HepG2 (cell line): Measurements from ENCODE around the gene ZNF138. TPM values are rescaled to one million over a fixed set of nuclear protein-coding genes. Genes with fewer than 3 reads are reported as not detected.

Experiments
- ASH2L ChIP-seq: fragments of 300-600, 200-600 bp; sonication (generic); IDR thresholded peaks from 2 replicates; pipeline ENCODE4 v1.7.0; 2017; ENCODE audit warnings: low read depth, mild to moderate bottlenecking, moderate library complexity, mixed read lengths, low read length; ENCODE audit not compliant: insufficient read length
- CHD4 ChIP-seq: fragments of 200-600 bp; sonication (generic); IDR thresholded peaks from 2 replicates; pipeline ENCODE4 v1.7.0; 2017; ENCODE audit warnings: mild to moderate bottlenecking, low read length, borderline replicate concordance
- FOXA1 ChIP-seq, 2 experiments: fragments of 450-650 bp in 1 of 2; sonication (generic) in 1 of 2; formaldehyde crosslinking in 1 of 2; IDR thresholded peaks; 2 replicates each; pipeline versions ENCODE4 v1.4.0 to v1.6.1; 2016 to 2020; ENCODE audit warnings: missing genetic modification reagents in 1 of 2
- GPN1 ChIP-seq: sonication (generic); formaldehyde crosslinking; IDR thresholded peaks from 2 replicates; pipeline ENCODE4 v1.5.1; 2020; ENCODE audit warnings: missing genetic modification reagents, borderline replicate concordance
- GTF2F1 ChIP-seq: fragments of 150-350 bp; IDR thresholded peaks from 2 replicates; pipeline ENCODE4 v1.6.1; 2014; ENCODE audit warnings: low read length
- HCFC1 ChIP-seq: fragments of 150-350 bp; IDR thresholded peaks from 2 replicates; pipeline ENCODE4 v1.6.1; 2014; ENCODE audit warnings: low read depth, low read length
- KDM1A ChIP-seq: IDR thresholded peaks from 2 replicates; pipeline ENCODE4 v1.6.1; 2016; ENCODE audit warnings: missing compliant biosample characterization
- RARA ChIP-seq: IDR thresholded peaks from 2 replicates; pipeline ENCODE4 v1.6.1; 2016; ENCODE audit warnings: missing genetic modification reagents, missing compliant biosample characterization
- RBM22 ChIP-seq: fragments of 200-400 bp; formaldehyde crosslinking; optimal IDR thresholded peaks from 2 replicates; pipeline ENCODE3; 2017; ENCODE audit warnings: mild to moderate bottlenecking, low read length, moderate library complexity
- RELA ChIP-seq: sonication (generic); formaldehyde crosslinking; IDR thresholded peaks from 2 replicates; pipeline ENCODE4 v1.4.0; 2020; ENCODE audit warnings: missing genetic modification reagents
- SAFB2 ChIP-seq: sonication (generic); formaldehyde crosslinking; IDR thresholded peaks from 2 replicates; pipeline ENCODE4 v1.5.1; 2020; ENCODE audit warnings: missing genetic modification reagents, low read depth, mild to moderate bottlenecking, borderline replicate concordance
- UBTF ChIP-seq: sonication (generic); formaldehyde crosslinking; IDR thresholded peaks from 2 replicates; pipeline ENCODE4 v1.4.0; 2020; ENCODE audit warnings: mild to moderate bottlenecking, missing genetic modification reagents
- ZBTB20 ChIP-seq: sonication (generic); formaldehyde crosslinking; IDR thresholded peaks from 2 replicates; pipeline ENCODE4 v1.8.1; 2023; ENCODE audit warnings: missing genetic modification reagents, low read depth, mild to moderate bottlenecking, borderline replicate concordance
- ZBTB44 ChIP-seq: sonication (generic); formaldehyde crosslinking; IDR thresholded peaks from 2 replicates; pipeline ENCODE4 v1.4.0; 2020; ENCODE audit warnings: missing genetic modification reagents
- ZFP1 ChIP-seq: IDR thresholded peaks from 2 replicates; pipeline ENCODE4 v1.6.1; 2016
- ZNF30 ChIP-seq: sonication (generic); formaldehyde crosslinking; IDR thresholded peaks from 2 replicates; pipeline ENCODE4 v1.5.0; 2020; ENCODE audit warnings: mild to moderate bottlenecking, missing genetic modification reagents
- ZNF432 ChIP-seq: sonication (generic); formaldehyde crosslinking; IDR thresholded peaks from 2 replicates; pipeline ENCODE4 v1.5.0; 2020; ENCODE audit warnings: missing genetic modification reagents, mild to moderate bottlenecking, borderline replicate concordance
- ZNF512 ChIP-seq: sonication (generic); formaldehyde crosslinking; IDR thresholded peaks from 2 replicates; pipeline ENCODE4 v1.4.0; 2020; ENCODE audit warnings: mild to moderate bottlenecking, missing genetic modification reagents
- ZNF850 ChIP-seq: sonication (generic); formaldehyde crosslinking; conservative IDR thresholded peaks from 2 replicates; pipeline ENCODE4 v1.9.0; 2021; ENCODE audit warnings: mild to moderate bottlenecking, missing genetic modification reagents
- polyA plus RNA-seq, 8 experiments: library from polyadenylated mRNA; depleted of rRNA in 3 of 8; stranded (reverse) in 7 of 8; unstranded in 1 of 8; fragments of >200 nt; fragmentation: Illumina TruSeq in 4 of 8; extraction: Trizol in 4 of 8; gene quantifications; 2 replicates each; pipeline versions ENCODE4 v1.2.1 to v1.2.3, GENCODE V29; 2011 to 2016; ENCODE audit warnings: low read depth in 4 of 8, missing spikeins in 1 of 8, mixed read lengths in 1 of 8; ENCODE audit not compliant: insufficient read depth in 1 of 8
- total RNA-seq, 5 experiments: library from RNA; depleted of rRNA; stranded (reverse); fragments of >200 nt; fragmentation: Illumina TruSeq; extraction: Trizol; gene quantifications; 2 replicates each; pipeline ENCODE4 v1.2.3, GENCODE V29; 2016; ENCODE audit warnings: low read depth in 1 of 5
- TF ChIP-seq, protein P1 (sequence below): sonication (generic); formaldehyde crosslinking; IDR thresholded peaks from 2 replicates; pipeline ENCODE4 v1.4.0; 2020; ENCODE audit warnings: missing genetic modification reagents
- TF ChIP-seq, protein P2 (sequence below): sonication (generic); formaldehyde crosslinking; IDR thresholded peaks from 2 replicates; pipeline ENCODE4 v1.4.0; 2020; ENCODE audit warnings: mild to moderate bottlenecking, low read depth, missing genetic modification reagents

Gene ZNF138
- total and polyA plus RNA-seq, 2 of the 13 experiments (the other 11 are each of a cell fraction or from before 2014, with no cell fraction given) = 2.7 to 5.8 TPM

DNA sequence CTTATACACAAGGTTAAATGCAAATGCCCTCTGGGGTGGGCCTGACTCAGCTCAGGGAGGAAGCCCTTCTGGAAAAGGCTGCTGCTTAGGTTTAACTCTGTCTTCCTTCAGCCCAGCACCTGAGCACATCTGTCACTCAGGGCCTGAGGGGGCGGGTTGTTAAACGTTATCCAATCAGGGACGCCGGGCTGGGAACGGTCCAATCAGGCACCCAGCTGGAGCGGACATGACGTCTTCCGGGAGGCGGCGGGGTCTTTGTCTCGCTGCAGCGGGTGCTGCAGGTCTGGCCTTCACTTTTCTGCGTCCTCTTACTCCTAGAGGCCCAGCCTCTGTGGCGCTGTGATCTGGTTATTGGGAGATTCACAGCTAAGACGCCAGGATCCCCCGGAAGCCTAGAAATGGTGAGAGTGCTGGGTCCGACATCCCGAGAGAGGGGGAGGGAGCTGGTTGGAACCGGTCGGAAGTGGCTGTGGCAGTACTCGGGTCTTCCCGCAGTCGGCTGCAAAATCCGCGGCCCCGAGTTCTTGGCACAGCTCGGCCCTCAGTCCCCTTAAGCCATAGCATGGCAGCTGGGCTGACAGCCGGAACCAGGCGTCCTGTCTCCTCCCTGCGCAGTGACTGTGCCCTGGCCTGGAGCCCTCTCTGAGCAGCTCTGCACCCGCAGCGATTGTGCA, at the start of gene ZNF138 (continued):
- TF ChIP-seq HCFC1 = no peak
- TF ChIP-seq ZNF432 (CRISPR knock-in tag) = no peak
- TF ChIP-seq SAFB2 (CRISPR knock-in tag) = 0 out of 2 replicates have a peak, but pooled peaks have one; percentile 60
- TF ChIP-seq ZFP1 (CRISPR knock-in tag) = no peak
- no peak for TF ChIP-seq ZNF850 (CRISPR knock-in tag)
- peak; percentile 61 for TF ChIP-seq UBTF (CRISPR knock-in tag)
- no peak for TF ChIP-seq RELA
- no peak for TF ChIP-seq RARA (CRISPR knock-in tag)
- no peak for TF ChIP-seq FOXA1 (IDR thresholded peaks at IDR 0.05)
- TF ChIP-seq FOXA1 (CRISPR knock-in tag; IDR thresholded peaks at IDR 0.05) = no peak
- no peak for TF ChIP-seq KDM1A (CRISPR knock-in tag)
- no peak for TF ChIP-seq CHD4
- TF ChIP-seq GTF2F1 = no peak
- no peak for TF ChIP-seq ZBTB44 (CRISPR knock-in tag)
- no peak for TF ChIP-seq ZNF512 (CRISPR knock-in tag)
- peak; percentile 91 for TF ChIP-seq ASH2L
- TF ChIP-seq, protein P1, sequence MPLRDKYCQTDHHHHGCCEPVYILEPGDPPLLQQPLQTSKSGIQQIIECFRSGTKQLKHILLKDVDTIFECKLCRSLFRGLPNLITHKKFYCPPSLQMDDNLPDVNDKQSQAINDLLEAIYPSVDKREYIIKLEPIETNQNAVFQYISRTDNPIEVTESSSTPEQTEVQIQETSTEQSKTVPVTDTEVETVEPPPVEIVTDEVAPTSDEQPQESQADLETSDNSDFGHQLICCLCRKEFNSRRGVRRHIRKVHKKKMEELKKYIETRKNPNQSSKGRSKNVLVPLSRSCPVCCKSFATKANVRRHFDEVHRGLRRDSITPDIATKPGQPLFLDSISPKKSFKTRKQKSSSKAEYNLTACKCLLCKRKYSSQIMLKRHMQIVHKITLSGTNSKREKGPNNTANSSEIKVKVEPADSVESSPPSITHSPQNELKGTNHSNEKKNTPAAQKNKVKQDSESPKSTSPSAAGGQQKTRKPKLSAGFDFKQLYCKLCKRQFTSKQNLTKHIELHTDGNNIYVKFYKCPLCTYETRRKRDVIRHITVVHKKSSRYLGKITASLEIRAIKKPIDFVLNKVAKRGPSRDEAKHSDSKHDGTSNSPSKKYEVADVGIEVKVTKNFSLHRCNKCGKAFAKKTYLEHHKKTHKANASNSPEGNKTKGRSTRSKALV (CRISPR knock-in tag) = no peak
- no peak for TF ChIP-seq RBM22
- TF ChIP-seq GPN1 (CRISPR knock-in tag) = no peak
- no peak for TF ChIP-seq ZNF30 (CRISPR knock-in tag)
- no peak; the same call in 1 of the 2 replicates for TF ChIP-seq ZBTB20
- TF ChIP-seq, protein P2, sequence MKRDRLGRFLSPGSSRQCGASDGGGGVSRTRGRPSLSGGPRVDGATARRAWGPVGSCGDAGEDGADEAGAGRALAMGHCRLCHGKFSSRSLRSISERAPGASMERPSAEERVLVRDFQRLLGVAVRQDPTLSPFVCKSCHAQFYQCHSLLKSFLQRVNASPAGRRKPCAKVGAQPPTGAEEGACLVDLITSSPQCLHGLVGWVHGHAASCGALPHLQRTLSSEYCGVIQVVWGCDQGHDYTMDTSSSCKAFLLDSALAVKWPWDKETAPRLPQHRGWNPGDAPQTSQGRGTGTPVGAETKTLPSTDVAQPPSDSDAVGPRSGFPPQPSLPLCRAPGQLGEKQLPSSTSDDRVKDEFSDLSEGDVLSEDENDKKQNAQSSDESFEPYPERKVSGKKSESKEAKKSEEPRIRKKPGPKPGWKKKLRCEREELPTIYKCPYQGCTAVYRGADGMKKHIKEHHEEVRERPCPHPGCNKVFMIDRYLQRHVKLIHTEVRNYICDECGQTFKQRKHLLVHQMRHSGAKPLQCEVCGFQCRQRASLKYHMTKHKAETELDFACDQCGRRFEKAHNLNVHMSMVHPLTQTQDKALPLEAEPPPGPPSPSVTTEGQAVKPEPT (CRISPR knock-in tag) = no peak
